ENCODE measurements around the gene PPP3CA.

PPP3CA gene

GRCh38 chr4:101127176-101127790, 220.0 kb downstream of the PPP3CA start:
- Histone ChIP-seq H3K4me3 (ENCODE audit: low read length) (no peak overlapping the region), H3K4me1 (ENCODE audit: insufficient read depth, low read length) (no peaks in the 10 kb centered on the region), H3K27ac (ENCODE audit: low read length) (no peak overlapping the region), H3K9me3 (ENCODE audit: insufficient read depth, low read depth, low read length) (no peaks in the 10 kb centered on the region), H3K27me3 (ENCODE audit: insufficient read depth, low read length) (no peaks in the 10 kb centered on the region), H3K9ac (ENCODE audit: low read depth, low read length) (no peak overlapping the region), H3K36me3 (ENCODE audit: insufficient read depth, low read depth, low read length) (no peaks in the 10 kb centered on the region)

GRCh38 chr4:101126059-101126458, 221.3 kb downstream of the PPP3CA start:
- H3K4me1 ChIP-seq (ENCODE audit: insufficient read depth, low read length) = no peaks in the 10 kb centered on the region
- H3K27ac ChIP-seq (ENCODE audit: low read length) = no peak overlapping the region
- H3K9ac ChIP-seq (ENCODE audit: low read depth, low read length) = no peak overlapping the region

GRCh38 chr4:101125045-101125942, 222.0 kb downstream of the PPP3CA start:
- Histone ChIP-seq H3K4me1 (ENCODE audit: insufficient read depth, low read length) (no peaks in the 10 kb centered on the region), H3K36me3 (ENCODE audit: insufficient read depth, low read depth, low read length) (no peaks in the 10 kb centered on the region), H3K9me3 (ENCODE audit: insufficient read depth, low read depth, low read length) (no peaks in the 10 kb centered on the region), H3K27me3 (ENCODE audit: insufficient read depth, low read length) (no peaks in the 10 kb centered on the region), H3K9ac (ENCODE audit: low read depth, low read length) (no peak overlapping the region), H3K4me3 (ENCODE audit: low read length) (no peak overlapping the region), H3K27ac (ENCODE audit: low read length) (no peak overlapping the region)

More at GRCh38 chr4:101126059-101126458, 221.3 kb downstream of the PPP3CA start:
- no peaks in the 10 kb centered on the region for H3K9me3 ChIP-seq (ENCODE audit: insufficient read depth, low read depth, low read length)
- H3K36me3 ChIP-seq (ENCODE audit: insufficient read depth, low read depth, low read length) = no peaks in the 10 kb centered on the region
- H3K4me3 ChIP-seq (ENCODE audit: low read length) = no peak overlapping the region
- no peaks in the 10 kb centered on the region for H3K27me3 ChIP-seq (ENCODE audit: insufficient read depth, low read length)

GRCh38 chr4:101123231-101123630, 224.1 kb downstream of the PPP3CA start:
- H3K9me3 ChIP-seq (ENCODE audit: insufficient read depth, low read depth, low read length) = no peaks in the 10 kb centered on the region
- no peaks in the 10 kb centered on the region for H3K36me3 ChIP-seq (ENCODE audit: insufficient read depth, low read depth, low read length)
- no peak overlapping the region for H3K9ac ChIP-seq (ENCODE audit: low read depth, low read length)
- H3K4me1 ChIP-seq (ENCODE audit: insufficient read depth, low read length) = peaks cover 3% of the 10 kb centered on the region; the same call in 1 of the 2 replicates
- H3K27me3 ChIP-seq (ENCODE audit: insufficient read depth, low read length) = no peaks in the 10 kb centered on the region
- no peak overlapping the region for H3K4me3 ChIP-seq (ENCODE audit: low read length)
- no peak overlapping the region for H3K27ac ChIP-seq (ENCODE audit: low read length)

- no peaks in the 10 kb centered on the region for H3K27me3 ChIP-seq (ENCODE audit: insufficient read depth, low read length)
- H3K4me3 ChIP-seq (ENCODE audit: low read length) = no peak overlapping the region
- no peaks in the 10 kb centered on the region for H3K36me3 ChIP-seq (ENCODE audit: insufficient read depth, low read depth, low read length)
- H3K27ac ChIP-seq (ENCODE audit: low read length) = no peak overlapping the region
- H3K4me1 ChIP-seq (ENCODE audit: insufficient read depth, low read length) = peaks cover 3% of the 10 kb centered on the region; the same call in 1 of the 2 replicates
- no peaks in the 10 kb centered on the region for H3K9me3 ChIP-seq (ENCODE audit: insufficient read depth, low read depth, low read length)
- no peak overlapping the region for H3K9ac ChIP-seq (ENCODE audit: low read depth, low read length)
Observed at GRCh38 chr4:101122019-101122418, 225.3 kb downstream of the PPP3CA start.

GRCh38 chr4:101119141-101119540, 228.2 kb downstream of the PPP3CA start:
- Histone ChIP-seq H3K9ac (ENCODE audit: low read depth, low read length) (no peak overlapping the region), H3K9me3 (ENCODE audit: insufficient read depth, low read depth, low read length) (no peaks in the 10 kb centered on the region), H3K4me1 (ENCODE audit: insufficient read depth, low read length) (peaks cover 10% of the 10 kb centered on the region), H3K27ac (ENCODE audit: low read length) (no peak overlapping the region), H3K4me3 (ENCODE audit: low read length) (no peak overlapping the region), H3K36me3 (ENCODE audit: insufficient read depth, low read depth, low read length) (no peaks in the 10 kb centered on the region), H3K27me3 (ENCODE audit: insufficient read depth, low read length) (no peaks in the 10 kb centered on the region)

- H3K9ac ChIP-seq (ENCODE audit: low read depth, low read length) = no peak overlapping the region
- no peaks in the 10 kb centered on the region for H3K27me3 ChIP-seq (ENCODE audit: insufficient read depth, low read length)
- H3K9me3 ChIP-seq (ENCODE audit: insufficient read depth, low read depth, low read length) = no peaks in the 10 kb centered on the region
- H3K27ac ChIP-seq (ENCODE audit: low read length) = no peak overlapping the region
- H3K4me3 ChIP-seq (ENCODE audit: low read length) = no peak overlapping the region
- no peaks in the 10 kb centered on the region for H3K36me3 ChIP-seq (ENCODE audit: insufficient read depth, low read depth, low read length)
- peaks cover 10% of the 10 kb centered on the region for H3K4me1 ChIP-seq (ENCODE audit: insufficient read depth, low read length)
Observed at GRCh38 chr4:101118617-101119016, 228.7 kb downstream of the PPP3CA start.

GRCh38 chr4:101115887-101116286, 231.4 kb downstream of the PPP3CA start:
- no peak overlapping the region for H3K9ac ChIP-seq (ENCODE audit: low read depth, low read length)
- no peaks in the 10 kb centered on the region for H3K9me3 ChIP-seq (ENCODE audit: insufficient read depth, low read depth, low read length)
- no peaks in the 10 kb centered on the region for H3K27me3 ChIP-seq (ENCODE audit: insufficient read depth, low read length)
- no peak overlapping the region for H3K27ac ChIP-seq (ENCODE audit: low read length)
- peaks cover 10% of the 10 kb centered on the region for H3K4me1 ChIP-seq (ENCODE audit: insufficient read depth, low read length)
- H3K36me3 ChIP-seq (ENCODE audit: insufficient read depth, low read depth, low read length) = no peaks in the 10 kb centered on the region
- no peak overlapping the region for H3K4me3 ChIP-seq (ENCODE audit: low read length)

- H3K4me1 ChIP-seq (ENCODE audit: insufficient read depth, low read length) = peaks cover 10% of the 10 kb centered on the region
- no peak overlapping the region for H3K9ac ChIP-seq (ENCODE audit: low read depth, low read length)
- H3K4me3 ChIP-seq (ENCODE audit: low read length) = no peak overlapping the region
- no peaks in the 10 kb centered on the region for H3K9me3 ChIP-seq (ENCODE audit: insufficient read depth, low read depth, low read length)
- H3K27ac ChIP-seq (ENCODE audit: low read length) = no peak overlapping the region
- no peaks in the 10 kb centered on the region for H3K36me3 ChIP-seq (ENCODE audit: insufficient read depth, low read depth, low read length)
- H3K27me3 ChIP-seq (ENCODE audit: insufficient read depth, low read length) = no peaks in the 10 kb centered on the region
Observed at GRCh38 chr4:101114936-101115372, 232.4 kb downstream of the PPP3CA start.

- Histone ChIP-seq H3K36me3 (ENCODE audit: insufficient read depth, low read depth, low read length) (no peaks in the 10 kb centered on the region; the same call in 1 of the 2 replicates), H3K27me3 (ENCODE audit: insufficient read depth, low read length) (no peaks in the 10 kb centered on the region), H3K4me1 (ENCODE audit: insufficient read depth, low read length) (peaks cover 6% of the 10 kb centered on the region), H3K9me3 (ENCODE audit: insufficient read depth, low read depth, low read length) (no peaks in the 10 kb centered on the region), H3K4me3 (ENCODE audit: low read length) (no peak overlapping the region), H3K27ac (ENCODE audit: low read length) (no peak overlapping the region), H3K9ac (ENCODE audit: low read depth, low read length) (no peak overlapping the region)
Observed at GRCh38 chr4:101104312-101105052, 242.8 kb downstream of the PPP3CA start.

GRCh38 chr4:101103381-101104142, 243.8 kb downstream of the PPP3CA start:
- no peak overlapping the region for H3K4me3 ChIP-seq (ENCODE audit: low read length)
- H3K27ac ChIP-seq (ENCODE audit: low read length) = no peak overlapping the region
- no peaks in the 10 kb centered on the region for H3K9me3 ChIP-seq (ENCODE audit: insufficient read depth, low read depth, low read length)
- no peaks in the 10 kb centered on the region; the same call in 1 of the 2 replicates for H3K36me3 ChIP-seq (ENCODE audit: insufficient read depth, low read depth, low read length)
- H3K4me1 ChIP-seq (ENCODE audit: insufficient read depth, low read length) = peaks cover 6% of the 10 kb centered on the region
- no peak overlapping the region for H3K9ac ChIP-seq (ENCODE audit: low read depth, low read length)
- no peaks in the 10 kb centered on the region for H3K27me3 ChIP-seq (ENCODE audit: insufficient read depth, low read length)
